ENCODE measurements around the gene CXorf66. TPM values are rescaled to one million over a fixed set of nuclear protein-coding genes. Genes with fewer than 3 reads are reported as not detected.

The CXorf66 gene
- total and polyA plus RNA-seq, 2 of the 8 experiments (the other 6 are each of a cell fraction or from before 2014, with no cell fraction given), result not detected

DNA sequence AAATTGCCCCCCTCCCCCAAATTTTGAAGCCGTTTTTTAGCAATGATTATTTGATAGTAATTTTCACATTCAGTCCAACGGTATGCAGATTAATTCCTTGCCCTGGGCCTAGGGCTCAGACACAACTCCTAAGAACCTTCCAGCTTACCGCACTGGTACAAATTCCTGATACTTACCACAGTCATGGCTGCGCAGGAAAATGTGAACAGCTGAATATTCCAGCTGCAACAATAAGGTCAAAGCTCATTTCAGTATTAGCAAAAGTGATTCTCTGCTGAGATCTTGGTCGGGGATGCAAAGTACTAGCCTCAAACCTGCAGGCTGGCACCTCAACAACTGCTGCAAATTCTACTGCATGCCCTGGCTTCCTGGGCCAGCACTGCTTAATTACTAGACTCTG, 35.4 kb downstream of the CXorf66 start:
- H2BK5ac ChIP-seq (ENCODE audit: low read depth, low read length), result no peak overlapping the region
- DNase-seq (ENCODE audit: low read depth in 1 of 2, low spot score in 2 of 2) (no peak), FAIRE-seq (peak; percentile 85)
- no peak overlapping the region for H3K56ac ChIP-seq (replicated peaks; ENCODE audit: insufficient read length, low read depth, low read length)
- H2BK12ac ChIP-seq (ENCODE audit: low read depth, low read length), result no peak overlapping the region
- no peak overlapping the region for H2AFZ ChIP-seq (ENCODE audit: low read length)
- no peak overlapping the region for H2BK120ac ChIP-seq (replicated peaks; ENCODE audit: low read depth, low read length)
- peak overlapping the region; percentile 33 to 79 for H3K4me2 ChIP-seq (ENCODE audit: insufficient read depth in 1 of 2, low read depth in 2 of 2, low read length in 2 of 2)
- no peak overlapping the region for H3K4ac ChIP-seq (replicated peaks; ENCODE audit: insufficient read length, low read depth, low read length)
- no peak overlapping the region for H4K5ac ChIP-seq (ENCODE audit: insufficient read length, low read depth, low read length)
- no peak overlapping the region for H2BK20ac ChIP-seq (ENCODE audit: low read length)
- H3K36me3 ChIP-seq (ENCODE audit: control insufficient read depth in 2 of 4, insufficient read depth in 4 of 4, low read length in 3 of 4), result no peaks in the 10 kb centered on the region
- H2AK5ac ChIP-seq (ENCODE audit: low read depth, low read length), result no peak overlapping the region
- no peaks in the 10 kb centered on the region for H3K79me1 ChIP-seq (ENCODE audit: low read depth, low read length)
- 60% methylated on average over 5 of the region's 5 CpGs; no CpG with 5 or more reads in 1 of the 2 experiments for WGBS, 2 experiments (ENCODE audit: extremely low coverage in 1 of 2, insufficient coverage in 1 of 2, insufficient read length in 1 of 2, insufficient replicate concordance in 2 of 2, low coverage in 1 of 2, low lambda C conversion rate in 2 of 2, missing lambda C conversion rate in 1 of 2)
- H3K4me3 ChIP-seq (ENCODE audit: extremely low read depth in 1 of 4, insufficient read depth in 2 of 4, low read depth in 3 of 4, low read length in 4 of 4), result peak overlapping the region in 1 of 4 experiments; percentile 78; a peak in 2 of 8 replicates
- no peak overlapping the region for H2BK15ac ChIP-seq (ENCODE audit: low read length)
- peaks cover 0 to 8% (median 0%) of the 10 kb centered on the region in 4 experiments; a peak in 2 of 7 replicates for H3K4me1 ChIP-seq (replicated peaks in 1 of 4; ENCODE audit: control insufficient read depth in 3 of 4, insufficient read depth in 4 of 4, low read length in 3 of 4)
- TF ChIP-seq SRF (IDR thresholded peaks at IDR 0.05; ENCODE audit: low read depth, low read length) (no peak), TBP (IDR thresholded peaks at IDR 0.05; ENCODE audit: low read depth, low read length) (no peak), RXRA (IDR thresholded peaks at IDR 0.05; ENCODE audit: insufficient read depth, low read depth, low read length) (no peak), ZNF274 (IDR thresholded peaks at IDR 0.05; ENCODE audit: borderline replicate concordance, extremely low read depth, low read length) (no peak)
- H3K14ac ChIP-seq (ENCODE audit: insufficient read length), result no peak overlapping the region
- H4K8ac ChIP-seq (ENCODE audit: extremely low read depth, insufficient read depth, low read length), result no peak overlapping the region
- POLR2A ChIA-PET (ENCODE audit: partially characterized antibody), result interaction anchor here (0.7 to 1.6 kb wide), 4 partner anchors 10 to 24 kb away, joined by 3 to 7 read pairs (median 3); no protein-coding TSS in a partner anchor
- H3K18ac ChIP-seq (ENCODE audit: extremely low read depth, low read length), result no peak overlapping the region
- CTCF ChIA-PET (ENCODE audit: partially characterized antibody), result interaction anchor here (1.0 kb wide), 1 partner anchor 10 kb away, joined by 3 read pairs; no protein-coding TSS in a partner anchor
- H4K91ac ChIP-seq (replicated peaks; ENCODE audit: insufficient read length, low read length), result no peak overlapping the region
- H3K79me2 ChIP-seq (ENCODE audit: control insufficient read depth in 1 of 2, insufficient read depth in 2 of 2, low read length in 2 of 2), result peaks cover 4 to 66% of the 10 kb centered on the region in 2 experiments; a peak in 3 of 4 replicates
- no peaks in the 10 kb centered on the region for H3K9me3 ChIP-seq (ENCODE audit: insufficient read depth in 2 of 2, low read depth in 1 of 2, low read length in 1 of 2)
- peaks cover 2% of the 10 kb centered on the region; the same call in 1 of the 2 replicates for H3K23me2 ChIP-seq (ENCODE audit: low read depth, low read length)
- H3K9ac ChIP-seq (replicated peaks in 1 of 4; ENCODE audit: extremely low read depth in 1 of 4, low read depth in 3 of 4, low read length in 3 of 4), result no peak overlapping the region
- peaks cover 0 to 6% of the 10 kb centered on the region in 2 experiments for H4K20me1 ChIP-seq (replicated peaks in 1 of 2; ENCODE audit: control insufficient read depth in 1 of 2, insufficient read depth in 2 of 2, low read length in 2 of 2)
- H3K27ac ChIP-seq (ENCODE audit: low read depth, low read length), result no peak overlapping the region
- H3K23ac ChIP-seq (ENCODE audit: insufficient read length), result no peak overlapping the region
- H3K27me3 ChIP-seq (replicated peaks in 1 of 4; ENCODE audit: control insufficient read depth in 3 of 4, extremely low read depth in 1 of 4, insufficient read depth in 3 of 4, low read length in 3 of 4), result no peaks in the 10 kb centered on the region

Measured in H1 (cell line).